Stimulated activated CD4-positive, alpha-beta T cell treated with anti-CD3 and anti-CD28 coated beads, TNF-alpha, amount 100 ng/mL, for 1 hour (primary cell): ENCODE data around the gene ARL13B.
"Not testable (repeated sequence)": the region's sequence is repeated elsewhere in the genome, so short reads cannot be mapped to it uniquely, and the experiment has no call there.

Experiments used
- DNase-seq, 3 donors: peaks; one replicate each; pipeline ENCODE4 v3.0.0-alpha.2; 2020; ENCODE audit warnings: low read depth in 3 of 3, low spot score in 1 of 3

The ARL13B gene

GRCh38 chr3:93979850-93980676, at the start of gene ARL13B:
TSS of gene ARL13B (plus strand) at chr3:93980155. CDS start at chr3:93980424, 269 bp downstream.
- peak; percentile 81 to 87 (median 86) for DNase-seq

GRCh38 chr3:93931597-93932229, 48.2 kb upstream of the ARL13B start:
- no peak for DNase-seq

- DNase-seq: no peak
Measured at GRCh38 chr3:93934366-93935046, 45.4 kb upstream of the ARL13B start.

- no peak for DNase-seq
Measured at GRCh38 chr3:93936549-93936948, 43.4 kb upstream of the ARL13B start.

- not testable (repeated sequence) for DNase-seq
Measured at GRCh38 chr3:93937485-93937884, 42.5 kb upstream of the ARL13B start.

GRCh38 chr3:93949958-93950357, 30.0 kb upstream of the ARL13B start:
- not testable (repeated sequence) for DNase-seq

- no peak for DNase-seq
Measured at GRCh38 chr3:93961026-93961425, 18.9 kb upstream of the ARL13B start.

- DNase-seq: no peak
Measured at GRCh38 chr3:93961489-93961888, 18.5 kb upstream of the ARL13B start.

- DNase-seq: no peak
Measured at GRCh38 chr3:93962798-93963197, 17.2 kb upstream of the ARL13B start.

- DNase-seq: not testable (repeated sequence)
Measured at GRCh38 chr3:93965106-93965505, 14.8 kb upstream of the ARL13B start.

GRCh38 chr3:93969443-93969842, 10.5 kb upstream of the ARL13B start:
- DNase-seq: no peak

GRCh38 chr3:93969997-93970396, 10.0 kb upstream of the ARL13B start:
- DNase-seq: no peak

GRCh38 chr3:93973131-93974126, 6.5 kb upstream of the ARL13B start, which contains the start of gene PROS1:
TSS of gene PROS1 (minus strand) at chr3:93973896. CDS start at chr3:93973749, 147 bp downstream.
- DNase-seq: peak in 1 of 3 donors; percentile 12

- no peak for DNase-seq
Measured at GRCh38 chr3:93981649-93982048, 1.7 kb downstream of the ARL13B start.

- DNase-seq: no peak
Measured at GRCh38 chr3:93983408-93983807, 3.5 kb downstream of the ARL13B start.

GRCh38 chr3:93984618-93985017, 4.7 kb downstream of the ARL13B start:
- DNase-seq: no peak

GRCh38 chr3:93988283-93988682, 8.3 kb downstream of the ARL13B start:
- no peak for DNase-seq

GRCh38 chr3:93988764-93989163, 8.8 kb downstream of the ARL13B start:
- DNase-seq: no peak

- DNase-seq: no peak
Measured at GRCh38 chr3:93989241-93989640, 9.3 kb downstream of the ARL13B start.

- DNase-seq: no peak
Measured at GRCh38 chr3:93991631-93992030, 11.7 kb downstream of the ARL13B start.

GRCh38 chr3:93992207-93992606, 12.3 kb downstream of the ARL13B start:
- DNase-seq: no peak
